ENCODE data around the gene ZMYND11.

- no peak for TF ChIP-seq CTCF (optimal IDR thresholded peaks at IDR 0.05 in 1 of 3, IDR thresholded peaks at IDR 0.05 in 1 of 3, conservative IDR thresholded peaks at IDR 0.05 in 1 of 3; ENCODE audit: extremely low read depth in 1 of 3, insufficient read depth in 2 of 3, low read length in 3 of 3)
- TF ChIP-seq EZH2 (IDR thresholded peaks at IDR 0.05; ENCODE audit: low read length) = no peak
These were observed 162.8 kb downstream of the ZMYND11 start for GRCh38 chr10:298033-298432.

All from keratinocyte (primary cell).